OCI-LY3 (cell line): ENCODE data around the gene AR.

Source experiments
- H2AFZ ChIP-seq: fragments of 200-600, 300-600 bp; shearing (Covaris generic); 2 replicates; pipeline ENCODE4 v1.6.0; 2014; ENCODE audit warnings: antibody characterized with exemption, low read depth, low read length
- H3K27ac ChIP-seq: fragments of 200-600, 300-600 bp; sonication (generic); 2 replicates; pipeline ENCODE4 v1.5.1; 2014; ENCODE audit warnings: mild to moderate bottlenecking, low read length, moderate library complexity, mixed read lengths
- H3K27me3 ChIP-seq: fragments of 200-600, 300-600 bp; sonication (generic); 2 replicates; pipeline ENCODE4 v1.6.1; 2014; ENCODE audit warnings: low read depth, low read length, mixed read lengths
- H3K36me3 ChIP-seq: fragments of 200-600, 300-600 bp; sonication (generic); replicated peaks from 2 replicates; pipeline ENCODE3; 2014; ENCODE audit warnings: low read depth, low read length, mixed read lengths
- H3K4me1 ChIP-seq: fragments of 300-600, 200-600 bp; sonication (generic); 2 replicates; pipeline ENCODE4 v1.6.1; 2014; ENCODE audit warnings: low read length, mixed read lengths
- H3K4me2 ChIP-seq: fragments of 200-600, 300-600 bp; sonication (generic); 2 replicates; pipeline ENCODE4 v1.6.1; 2014; ENCODE audit warnings: low read length, mixed read lengths
- H3K4me3 ChIP-seq: fragments of 300-600, 200-600 bp; sonication (generic); 2 replicates; pipeline ENCODE4 v1.5.1; 2014; ENCODE audit warnings: antibody characterized with exemption, mild to moderate bottlenecking, low read length, moderate library complexity
- H3K79me2 ChIP-seq: fragments of 300-600, 200-600 bp; shearing (Covaris generic); 2 replicates; pipeline ENCODE4 v1.6.1; 2014; ENCODE audit warnings: mild to moderate bottlenecking, low read length, mixed read lengths
- H3K9ac ChIP-seq: fragments of 300-600, 200-600 bp; shearing (Covaris generic); 2 replicates; pipeline ENCODE4 v1.6.0; 2014; ENCODE audit warnings: mild to moderate bottlenecking, low read length, moderate library complexity
- H3K9me3 ChIP-seq: fragments of 200-600, 300-600 bp; shearing (Covaris generic); 2 replicates; pipeline ENCODE4 v1.6.1; 2014; ENCODE audit warnings: low read length, mixed read lengths; ENCODE audit not compliant: insufficient read depth
- H4K20me1 ChIP-seq: fragments of 200-600, 300-600 bp; sonication (generic); 2 replicates; pipeline ENCODE4 v1.6.1; 2016; ENCODE audit warnings: low read length, mixed read lengths; ENCODE audit not compliant: insufficient read depth
- CTCF ChIP-seq: fragments of 200-600, 300-600 bp; sonication (generic); IDR thresholded peaks from 2 replicates; pipeline ENCODE4 v1.5.1; 2014; ENCODE audit warnings: antibody characterized with exemption, low read length, low read depth
- EZH2phosphoT487 ChIP-seq: fragments of 200-600 bp; shearing (Covaris generic); IDR thresholded peaks from 2 replicates; pipeline ENCODE4 v1.6.1; 2018; ENCODE audit warnings: antibody characterized with exemption, mixed run types, low read depth

Gene AR

DNA sequence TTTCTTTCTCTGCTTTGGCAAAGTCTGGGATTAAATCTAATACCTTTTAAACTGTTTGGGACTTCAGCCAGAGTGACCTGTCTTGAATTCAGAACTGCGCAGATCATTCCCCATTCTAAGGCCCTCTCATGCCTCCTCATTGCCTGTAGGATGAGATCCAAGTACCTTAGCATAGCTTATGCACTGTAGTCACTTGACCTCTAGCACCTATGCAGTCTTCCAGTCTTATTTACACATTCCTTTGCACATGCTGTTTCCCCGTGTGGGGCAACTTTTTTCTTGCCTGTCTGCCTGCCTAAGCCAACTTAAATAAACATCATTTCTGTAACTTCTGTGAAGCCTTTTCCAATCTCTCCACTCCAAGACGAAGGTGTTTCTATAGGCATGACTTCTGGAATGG, 68.4 kb downstream of the AR start:
- TF ChIP-seq EZH2phosphoT487: no peak
- no peak for TF ChIP-seq CTCF

GRCh38 chrX:67613366-67613765, 69.5 kb downstream of the AR start:
- H3K9ac ChIP-seq: no peak overlapping the region
- H3K4me3 ChIP-seq: no peak overlapping the region
- no peak overlapping the region for H3K4me2 ChIP-seq
- H3K79me2 ChIP-seq: no peaks in the 10 kb centered on the region
- no peaks in the 10 kb centered on the region for H3K27me3 ChIP-seq
- no peak for TF ChIP-seq CTCF
- TF ChIP-seq EZH2phosphoT487: no peak
- no peaks in the 10 kb centered on the region for H4K20me1 ChIP-seq
- peaks cover 12% of the 10 kb centered on the region for H3K36me3 ChIP-seq
- H2AFZ ChIP-seq: no peak overlapping the region
- peaks cover 18% of the 10 kb centered on the region for H3K4me1 ChIP-seq
- peaks cover 12% of the 10 kb centered on the region; the same call in 1 of the 2 replicates for H3K9me3 ChIP-seq
- H3K27ac ChIP-seq: no peak overlapping the region

More for the DNA sequence above, 68.4 kb downstream of the AR start:
- Histone ChIP-seq H3K9me3 (peaks cover 12% of the 10 kb centered on the region; the same call in 1 of the 2 replicates), H2AFZ (no peak overlapping the region), H3K36me3 (peaks cover 6% of the 10 kb centered on the region), H3K27ac (no peak overlapping the region), H4K20me1 (no peaks in the 10 kb centered on the region), H3K27me3 (no peaks in the 10 kb centered on the region), H3K79me2 (no peaks in the 10 kb centered on the region), H3K9ac (no peak overlapping the region), H3K4me2 (no peak overlapping the region), H3K4me3 (no peak overlapping the region), H3K4me1 (peaks cover 17% of the 10 kb centered on the region)

DNA sequence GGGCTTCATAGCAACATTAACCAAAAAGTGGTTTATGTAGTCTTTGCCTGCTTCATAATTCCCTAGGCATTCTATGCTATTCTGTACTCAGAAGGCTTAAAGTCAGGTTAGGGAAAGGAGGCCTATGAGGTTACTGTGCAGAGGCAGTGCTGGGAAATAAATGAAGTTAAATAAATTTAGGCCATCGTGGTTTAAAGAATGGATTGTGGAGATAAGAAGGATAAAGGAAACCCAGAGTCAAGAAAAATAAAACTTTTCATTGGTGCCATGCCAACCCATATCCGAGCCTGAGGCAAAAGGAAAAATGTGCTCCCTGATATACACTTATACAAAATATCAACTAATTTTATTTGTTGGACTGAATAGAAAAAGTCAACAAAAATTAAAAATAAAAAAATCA, 70.2 kb downstream of the AR start:
- no peak overlapping the region for H2AFZ ChIP-seq
- H3K4me2 ChIP-seq: no peak overlapping the region
- TF ChIP-seq EZH2phosphoT487 (no peak), CTCF (no peak)
- H3K9me3 ChIP-seq: peaks cover 12% of the 10 kb centered on the region; the same call in 1 of the 2 replicates
- H3K36me3 ChIP-seq: peaks cover 12% of the 10 kb centered on the region
- no peak overlapping the region for H3K9ac ChIP-seq
- H4K20me1 ChIP-seq: no peaks in the 10 kb centered on the region
- no peak overlapping the region for H3K4me3 ChIP-seq
- no peaks in the 10 kb centered on the region for H3K27me3 ChIP-seq
- no peaks in the 10 kb centered on the region for H3K79me2 ChIP-seq
- H3K27ac ChIP-seq: no peak overlapping the region
- peaks cover 24% of the 10 kb centered on the region for H3K4me1 ChIP-seq

DNA sequence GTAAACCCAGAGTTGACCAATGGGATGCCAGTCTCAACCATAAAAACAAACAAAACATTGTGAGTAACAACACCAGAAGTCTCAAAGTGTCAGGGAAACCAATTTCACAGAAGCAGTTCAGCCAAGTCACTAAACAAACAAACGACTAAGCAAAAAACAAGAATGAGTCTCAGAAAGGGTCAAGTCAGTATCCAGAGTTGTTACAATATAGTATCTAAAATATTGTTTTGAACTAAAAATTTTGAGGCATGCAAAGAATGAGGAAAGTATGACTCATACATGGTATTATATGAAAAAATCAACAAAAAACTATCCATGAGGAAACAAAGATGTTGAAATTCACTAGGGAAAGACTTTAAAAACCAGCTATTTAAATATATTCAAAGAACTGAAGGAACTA, 70.6 kb downstream of the AR start:
- no peak overlapping the region for H3K27ac ChIP-seq
- peaks cover 12% of the 10 kb centered on the region; the same call in 1 of the 2 replicates for H3K9me3 ChIP-seq
- no peaks in the 10 kb centered on the region for H3K27me3 ChIP-seq
- no peaks in the 10 kb centered on the region for H4K20me1 ChIP-seq
- no peaks in the 10 kb centered on the region for H3K79me2 ChIP-seq
- TF ChIP-seq EZH2phosphoT487 (no peak), CTCF (no peak)
- no peak overlapping the region for H3K9ac ChIP-seq
- H2AFZ ChIP-seq: no peak overlapping the region
- H3K36me3 ChIP-seq: peaks cover 12% of the 10 kb centered on the region
- no peak overlapping the region for H3K4me3 ChIP-seq
- H3K4me2 ChIP-seq: no peak overlapping the region
- H3K4me1 ChIP-seq: peaks cover 27% of the 10 kb centered on the region
